Activated gamma-delta T cell (primary cell): Measurements from ENCODE around the gene TMEM260.
"Not testable (repeated sequence)": the region's sequence is repeated elsewhere in the genome, so short reads cannot be mapped to it uniquely, and the experiment has no call there.

Source experiments
- DNase-seq: peaks from one replicate; lab custom pipeline; 2025; lab: John Stamatoyannopoulos, UW

Gene TMEM260

GRCh38 chr14:56598519-56598918, 18.9 kb downstream of the TMEM260 start:
- DNase-seq = no peak

GRCh38 chr14:56603648-56604047, 24.1 kb downstream of the TMEM260 start:
- DNase-seq = no peak

- no peak for DNase-seq
These were observed 29.1 kb downstream of the TMEM260 start for GRCh38 chr14:56608689-56609088.

GRCh38 chr14:56611663-56612062, 32.1 kb downstream of the TMEM260 start:
- DNase-seq = not testable (repeated sequence)

- no peak for DNase-seq
These were observed 37.5 kb downstream of the TMEM260 start for GRCh38 chr14:56617084-56617483.

- DNase-seq = no peak
These were observed 51.1 kb downstream of the TMEM260 start for GRCh38 chr14:56630707-56631106.

- DNase-seq = no peak
These were observed 52.6 kb downstream of the TMEM260 start for GRCh38 chr14:56632195-56632594.

GRCh38 chr14:56633544-56633943, 53.9 kb downstream of the TMEM260 start:
- DNase-seq = no peak

GRCh38 chr14:56635041-56635440, 55.4 kb downstream of the TMEM260 start:
- DNase-seq = no peak

GRCh38 chr14:56647493-56647892, 67.9 kb downstream of the TMEM260 start:
- no peak for DNase-seq

GRCh38 chr14:56648508-56649301, 69.1 kb downstream of the TMEM260 start:
- DNase-seq = no peak

- DNase-seq = no peak
These were observed 69.8 kb downstream of the TMEM260 start for GRCh38 chr14:56649382-56649781.

GRCh38 chr14:56650048-56650447, 70.5 kb downstream of the TMEM260 start:
- DNase-seq = no peak

- DNase-seq = no peak
These were observed 71.4 kb downstream of the TMEM260 start for GRCh38 chr14:56650979-56651378.

- DNase-seq = no peak
These were observed 78.0 kb downstream of the TMEM260 start for GRCh38 chr14:56657604-56658003.

GRCh38 chr14:56659378-56659777, 79.8 kb downstream of the TMEM260 start:
- no peak for DNase-seq

- no peak for DNase-seq
These were observed 80.5 kb downstream of the TMEM260 start for GRCh38 chr14:56659964-56660551.

GRCh38 chr14:56660677-56661389, 81.2 kb downstream of the TMEM260 start:
- DNase-seq = no peak

- no peak for DNase-seq
These were observed 81.9 kb downstream of the TMEM260 start for GRCh38 chr14:56661478-56661877.

GRCh38 chr14:56664811-56665421, 85.3 kb downstream of the TMEM260 start:
- no peak for DNase-seq

- no peak for DNase-seq
These were observed 86.7 kb downstream of the TMEM260 start for GRCh38 chr14:56666294-56666693.

GRCh38 chr14:56666716-56667115, 87.1 kb downstream of the TMEM260 start:
- no peak for DNase-seq
